HCT116 (cell line): Measurements from ENCODE around the gene LCMT1.

ENCODE experiments used
- CBX3 ChIP-seq: IDR thresholded peaks from 2 replicates; pipeline ENCODE4 v1.6.1; 2012; ENCODE audit warnings: low read depth
- EZH2 ChIP-seq: fragments of 200-600 bp; sonication (generic); IDR thresholded peaks from 2 replicates; pipeline ENCODE4 v1.6.1; 2017; ENCODE audit warnings: antibody characterized with exemption, mixed run types
- EZH2phosphoT487 ChIP-seq: fragments of 200-600 bp; IDR thresholded peaks from 2 replicates; pipeline ENCODE4 v1.6.1; 2018; ENCODE audit warnings: antibody characterized with exemption, borderline replicate concordance
- JUND ChIP-seq: IDR thresholded peaks from 2 replicates; pipeline ENCODE4 v1.6.1; 2012
- POLR2A ChIP-seq: IDR thresholded peaks from 2 replicates; pipeline ENCODE4 v1.7.0; 2011; ENCODE audit warnings: borderline replicate concordance; ENCODE audit not compliant: insufficient read depth, insufficient read length; ENCODE audit errors: extremely low read depth
- POLR2AphosphoS5 ChIP-seq: IDR thresholded peaks from 2 replicates; pipeline ENCODE4 v1.6.1; 2011; ENCODE audit warnings: mild to moderate bottlenecking, low read depth, low read length, moderate library complexity
- TCF7L2 ChIP-seq: IDR thresholded peaks from 2 replicates; pipeline ENCODE4 v1.7.0; 2011; ENCODE audit warnings: borderline replicate concordance, inconsistent platforms; ENCODE audit not compliant: insufficient read depth, insufficient read length; ENCODE audit errors: extremely low read depth
- TF ChIP-seq, protein P1 (sequence below): IDR thresholded peaks from 2 replicates; pipeline ENCODE4 v1.6.1; 2012
- TF ChIP-seq, protein P2 (sequence below), 3 experiments: fragments of 200-600 bp in 1 of 3; sonication (generic) in 1 of 3; IDR thresholded peaks in 2 of 3; conservative IDR thresholded peaks in 1 of 3; 2 replicates each; pipeline ENCODE4 v1.5.1; 2012 to 2017; ENCODE audit warnings: low read depth in 2 of 3, low read length in 2 of 3, antibody characterized with exemption in 1 of 3, borderline replicate concordance in 1 of 3, control low read depth in 1 of 3, mild to moderate bottlenecking in 1 of 3, mixed read lengths in 1 of 3, mixed run types in 1 of 3, moderate library complexity in 1 of 3; ENCODE audit not compliant: insufficient read depth in 1 of 3
- TF ChIP-seq, protein P3 (sequence below): IDR thresholded peaks from 2 replicates; pipeline ENCODE4 v1.6.1; 2011; ENCODE audit warnings: mild to moderate bottlenecking, low read length, moderate library complexity; ENCODE audit not compliant: insufficient replicate concordance; ENCODE audit errors: extremely low read depth
- TF ChIP-seq, protein P4 (sequence below): IDR thresholded peaks from 2 replicates; pipeline ENCODE4 v1.6.1; 2012; ENCODE audit warnings: low read depth

DNA sequence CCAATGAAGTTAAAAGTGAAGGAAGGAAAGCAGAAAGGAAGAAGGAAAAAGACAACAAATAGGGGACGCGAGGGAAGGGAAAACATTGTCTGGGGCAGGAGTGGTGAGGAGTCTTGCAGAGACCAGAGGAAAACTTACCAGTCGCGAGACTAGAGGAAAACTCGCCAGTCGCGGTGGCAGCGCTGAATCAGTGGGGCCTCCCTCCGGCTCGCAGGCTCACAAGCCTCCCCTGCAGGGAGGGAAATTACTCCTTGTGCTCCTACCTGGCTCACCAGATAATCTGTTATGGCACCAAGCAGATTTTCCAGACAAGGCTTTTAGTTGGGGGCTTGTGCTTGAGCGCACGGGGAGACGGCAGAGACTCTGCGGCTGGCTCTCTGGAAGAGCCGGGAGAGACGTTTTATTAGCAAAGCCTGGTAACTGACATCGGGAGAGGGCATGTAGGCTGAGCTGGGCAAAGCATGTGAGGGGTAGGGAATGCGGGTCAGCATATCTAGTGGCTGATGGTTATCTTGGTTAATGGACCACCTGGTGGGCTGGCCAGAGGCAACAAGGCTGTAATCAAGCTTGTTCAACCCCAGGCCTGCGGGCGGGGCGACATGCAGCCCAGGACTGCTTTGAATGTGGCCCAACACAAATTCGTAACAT lies 37.1 kb downstream of the LCMT1 start:
- TF ChIP-seq TCF7L2, result no peak
- no peak for TF ChIP-seq EZH2phosphoT487
- TF ChIP-seq, protein P1, sequence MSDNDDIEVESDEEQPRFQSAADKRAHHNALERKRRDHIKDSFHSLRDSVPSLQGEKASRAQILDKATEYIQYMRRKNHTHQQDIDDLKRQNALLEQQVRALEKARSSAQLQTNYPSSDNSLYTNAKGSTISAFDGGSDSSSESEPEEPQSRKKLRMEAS, result no peak
- no peak for TF ChIP-seq JUND
- TF ChIP-seq, protein P2, sequence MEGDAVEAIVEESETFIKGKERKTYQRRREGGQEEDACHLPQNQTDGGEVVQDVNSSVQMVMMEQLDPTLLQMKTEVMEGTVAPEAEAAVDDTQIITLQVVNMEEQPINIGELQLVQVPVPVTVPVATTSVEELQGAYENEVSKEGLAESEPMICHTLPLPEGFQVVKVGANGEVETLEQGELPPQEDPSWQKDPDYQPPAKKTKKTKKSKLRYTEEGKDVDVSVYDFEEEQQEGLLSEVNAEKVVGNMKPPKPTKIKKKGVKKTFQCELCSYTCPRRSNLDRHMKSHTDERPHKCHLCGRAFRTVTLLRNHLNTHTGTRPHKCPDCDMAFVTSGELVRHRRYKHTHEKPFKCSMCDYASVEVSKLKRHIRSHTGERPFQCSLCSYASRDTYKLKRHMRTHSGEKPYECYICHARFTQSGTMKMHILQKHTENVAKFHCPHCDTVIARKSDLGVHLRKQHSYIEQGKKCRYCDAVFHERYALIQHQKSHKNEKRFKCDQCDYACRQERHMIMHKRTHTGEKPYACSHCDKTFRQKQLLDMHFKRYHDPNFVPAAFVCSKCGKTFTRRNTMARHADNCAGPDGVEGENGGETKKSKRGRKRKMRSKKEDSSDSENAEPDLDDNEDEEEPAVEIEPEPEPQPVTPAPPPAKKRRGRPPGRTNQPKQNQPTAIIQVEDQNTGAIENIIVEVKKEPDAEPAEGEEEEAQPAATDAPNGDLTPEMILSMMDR (IDR thresholded peaks at IDR 0.05 in 2 of 3, conservative IDR thresholded peaks at IDR 0.05 in 1 of 3; ENCODE audit: borderline replicate concordance in 1 of 3, insufficient read depth in 1 of 3, low read depth in 2 of 3, low read length in 2 of 3), result no peak
- TF ChIP-seq, protein P3, sequence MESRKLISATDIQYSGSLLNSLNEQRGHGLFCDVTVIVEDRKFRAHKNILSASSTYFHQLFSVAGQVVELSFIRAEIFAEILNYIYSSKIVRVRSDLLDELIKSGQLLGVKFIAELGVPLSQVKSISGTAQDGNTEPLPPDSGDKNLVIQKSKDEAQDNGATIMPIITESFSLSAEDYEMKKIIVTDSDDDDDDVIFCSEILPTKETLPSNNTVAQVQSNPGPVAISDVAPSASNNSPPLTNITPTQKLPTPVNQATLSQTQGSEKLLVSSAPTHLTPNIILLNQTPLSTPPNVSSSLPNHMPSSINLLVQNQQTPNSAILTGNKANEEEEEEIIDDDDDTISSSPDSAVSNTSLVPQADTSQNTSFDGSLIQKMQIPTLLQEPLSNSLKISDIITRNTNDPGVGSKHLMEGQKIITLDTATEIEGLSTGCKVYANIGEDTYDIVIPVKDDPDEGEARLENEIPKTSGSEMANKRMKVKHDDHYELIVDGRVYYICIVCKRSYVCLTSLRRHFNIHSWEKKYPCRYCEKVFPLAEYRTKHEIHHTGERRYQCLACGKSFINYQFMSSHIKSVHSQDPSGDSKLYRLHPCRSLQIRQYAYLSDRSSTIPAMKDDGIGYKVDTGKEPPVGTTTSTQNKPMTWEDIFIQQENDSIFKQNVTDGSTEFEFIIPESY, result no peak
- TF ChIP-seq POLR2A, result no peak
- no peak for TF ChIP-seq CBX3
- no peak for TF ChIP-seq EZH2
- TF ChIP-seq POLR2AphosphoS5, result no peak
- TF ChIP-seq, protein P4, sequence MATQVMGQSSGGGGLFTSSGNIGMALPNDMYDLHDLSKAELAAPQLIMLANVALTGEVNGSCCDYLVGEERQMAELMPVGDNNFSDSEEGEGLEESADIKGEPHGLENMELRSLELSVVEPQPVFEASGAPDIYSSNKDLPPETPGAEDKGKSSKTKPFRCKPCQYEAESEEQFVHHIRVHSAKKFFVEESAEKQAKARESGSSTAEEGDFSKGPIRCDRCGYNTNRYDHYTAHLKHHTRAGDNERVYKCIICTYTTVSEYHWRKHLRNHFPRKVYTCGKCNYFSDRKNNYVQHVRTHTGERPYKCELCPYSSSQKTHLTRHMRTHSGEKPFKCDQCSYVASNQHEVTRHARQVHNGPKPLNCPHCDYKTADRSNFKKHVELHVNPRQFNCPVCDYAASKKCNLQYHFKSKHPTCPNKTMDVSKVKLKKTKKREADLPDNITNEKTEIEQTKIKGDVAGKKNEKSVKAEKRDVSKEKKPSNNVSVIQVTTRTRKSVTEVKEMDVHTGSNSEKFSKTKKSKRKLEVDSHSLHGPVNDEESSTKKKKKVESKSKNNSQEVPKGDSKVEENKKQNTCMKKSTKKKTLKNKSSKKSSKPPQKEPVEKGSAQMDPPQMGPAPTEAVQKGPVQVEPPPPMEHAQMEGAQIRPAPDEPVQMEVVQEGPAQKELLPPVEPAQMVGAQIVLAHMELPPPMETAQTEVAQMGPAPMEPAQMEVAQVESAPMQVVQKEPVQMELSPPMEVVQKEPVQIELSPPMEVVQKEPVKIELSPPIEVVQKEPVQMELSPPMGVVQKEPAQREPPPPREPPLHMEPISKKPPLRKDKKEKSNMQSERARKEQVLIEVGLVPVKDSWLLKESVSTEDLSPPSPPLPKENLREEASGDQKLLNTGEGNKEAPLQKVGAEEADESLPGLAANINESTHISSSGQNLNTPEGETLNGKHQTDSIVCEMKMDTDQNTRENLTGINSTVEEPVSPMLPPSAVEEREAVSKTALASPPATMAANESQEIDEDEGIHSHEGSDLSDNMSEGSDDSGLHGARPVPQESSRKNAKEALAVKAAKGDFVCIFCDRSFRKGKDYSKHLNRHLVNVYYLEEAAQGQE, result no peak
